Rectal smooth muscle tissue (tissue), 1 donor: ENCODE results near the gene SLC44A4.
A peak's percentile ranks its signal among the peaks of the same experiment; 100 is the strongest.

Source experiments
- H3K27ac ChIP-seq: one replicate; pipeline ENCODE4 v1.7.0; 2013; ENCODE audit warnings: low read depth, low read length, inconsistent platforms
- H3K27me3 ChIP-seq: one replicate; pipeline ENCODE4 v1.7.0; 2013; ENCODE audit warnings: low read length; ENCODE audit not compliant: control insufficient read depth, insufficient read depth
- H3K36me3 ChIP-seq: one replicate; pipeline ENCODE4 v1.7.0; 2013; ENCODE audit warnings: low read length; ENCODE audit not compliant: control insufficient read depth, insufficient read depth
- H3K4me1 ChIP-seq: one replicate; pipeline ENCODE4 v1.7.0; 2013; ENCODE audit warnings: low read length; ENCODE audit not compliant: control insufficient read depth, insufficient read depth
- H3K4me3 ChIP-seq: one replicate; pipeline ENCODE4 v1.7.0; 2013; ENCODE audit warnings: low read length
- H3K9ac ChIP-seq: one replicate; pipeline ENCODE4 v1.7.0; 2013; ENCODE audit warnings: low read length

The SLC44A4 gene

DNA sequence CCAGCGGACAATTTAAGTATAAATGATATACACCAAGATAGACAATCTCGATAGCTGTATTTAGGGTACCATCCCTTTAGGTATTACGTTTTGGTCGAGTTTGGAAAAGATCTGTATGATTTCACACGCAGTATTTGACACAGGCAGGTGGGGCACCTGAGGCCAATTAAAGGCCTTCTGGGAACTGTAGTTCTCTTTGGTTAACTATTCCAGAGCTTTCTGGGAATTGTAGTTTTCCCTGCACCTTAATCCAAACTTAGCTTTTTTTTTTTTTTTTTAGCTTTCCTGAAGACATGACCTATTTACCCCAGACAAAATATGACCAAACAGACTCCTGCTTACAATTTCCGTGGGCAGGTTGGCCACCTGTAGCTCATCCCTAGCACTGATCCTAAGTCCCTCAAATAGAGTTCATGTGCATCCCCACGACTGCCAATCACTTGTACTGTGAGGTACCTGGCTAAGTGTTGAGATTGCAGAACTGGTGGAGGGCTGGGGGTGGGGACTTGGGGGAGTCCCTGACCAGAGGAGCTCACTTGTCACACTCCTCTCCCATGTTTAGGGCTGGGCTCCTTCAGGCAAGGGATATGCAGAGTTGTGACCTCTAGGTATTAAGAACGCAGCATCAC lies 19.7 kb upstream of the SLC44A4 start:
- Histone ChIP-seq H3K27ac (peak overlapping the region; percentile 72), H3K27me3 (no peaks in the 10 kb centered on the region), H3K4me1 (peaks cover 10% of the 10 kb centered on the region), H3K36me3 (peaks cover 3% of the 10 kb centered on the region), H3K9ac (peak overlapping the region; percentile 36), H3K4me3 (peak overlapping the region; percentile 76)

DNA sequence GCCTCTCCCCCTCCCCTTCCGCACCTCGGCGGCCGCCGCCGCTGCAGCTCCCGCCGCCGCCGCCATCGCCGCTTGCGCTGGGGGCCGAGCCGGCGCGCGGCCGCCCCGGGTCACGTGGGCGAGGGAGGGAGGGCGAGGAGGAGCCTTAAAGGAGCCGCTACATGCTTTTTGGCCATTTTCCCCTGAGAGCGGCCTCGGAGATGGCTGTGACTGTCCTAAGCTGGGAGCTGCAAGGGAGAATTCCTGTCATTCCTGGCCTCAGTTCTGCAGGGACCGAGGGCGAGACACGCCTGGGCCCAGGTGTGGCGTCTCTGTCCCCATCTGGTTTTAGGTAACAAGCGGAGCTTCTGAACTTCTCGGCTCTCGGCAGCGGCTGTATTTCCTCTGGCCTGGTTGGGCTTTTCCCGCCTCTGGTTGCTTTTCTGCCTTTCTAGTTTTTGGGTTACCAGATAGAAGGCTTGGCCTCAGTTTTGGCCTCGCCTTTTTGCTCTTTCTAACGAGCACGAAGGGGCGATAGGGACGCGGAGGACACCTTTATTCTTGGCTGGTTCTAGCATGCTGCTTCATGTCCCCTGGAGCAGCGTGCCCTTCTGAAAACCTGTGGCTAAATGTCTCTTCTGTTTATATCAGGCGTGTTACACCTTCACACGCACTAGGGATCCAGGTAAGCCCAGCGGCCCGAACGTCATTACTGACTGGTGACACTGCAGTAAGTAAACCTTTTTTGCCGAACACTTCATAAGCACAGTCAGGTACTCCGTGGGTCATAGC lies 19.0 kb upstream of the SLC44A4 start, which contains the start of gene EHMT2:
TSS of gene EHMT2 (minus strand) at position 87 of the 771 bp plus-strand sequence. CDS start at position 66, 21 bp downstream.
- no peaks in the 10 kb centered on the region for H3K27me3 ChIP-seq
- peak within 1 kb of the TSS; percentile 47 for H3K9ac ChIP-seq
- H3K36me3 ChIP-seq: peaks cover 9% of the 10 kb centered on the region
- peak within 1 kb of the TSS; percentile 72 for H3K27ac ChIP-seq
- H3K4me1 ChIP-seq: peaks cover 7% of the 10 kb centered on the region
- H3K4me3 ChIP-seq: peak within 1 kb of the TSS; percentile 76

DNA sequence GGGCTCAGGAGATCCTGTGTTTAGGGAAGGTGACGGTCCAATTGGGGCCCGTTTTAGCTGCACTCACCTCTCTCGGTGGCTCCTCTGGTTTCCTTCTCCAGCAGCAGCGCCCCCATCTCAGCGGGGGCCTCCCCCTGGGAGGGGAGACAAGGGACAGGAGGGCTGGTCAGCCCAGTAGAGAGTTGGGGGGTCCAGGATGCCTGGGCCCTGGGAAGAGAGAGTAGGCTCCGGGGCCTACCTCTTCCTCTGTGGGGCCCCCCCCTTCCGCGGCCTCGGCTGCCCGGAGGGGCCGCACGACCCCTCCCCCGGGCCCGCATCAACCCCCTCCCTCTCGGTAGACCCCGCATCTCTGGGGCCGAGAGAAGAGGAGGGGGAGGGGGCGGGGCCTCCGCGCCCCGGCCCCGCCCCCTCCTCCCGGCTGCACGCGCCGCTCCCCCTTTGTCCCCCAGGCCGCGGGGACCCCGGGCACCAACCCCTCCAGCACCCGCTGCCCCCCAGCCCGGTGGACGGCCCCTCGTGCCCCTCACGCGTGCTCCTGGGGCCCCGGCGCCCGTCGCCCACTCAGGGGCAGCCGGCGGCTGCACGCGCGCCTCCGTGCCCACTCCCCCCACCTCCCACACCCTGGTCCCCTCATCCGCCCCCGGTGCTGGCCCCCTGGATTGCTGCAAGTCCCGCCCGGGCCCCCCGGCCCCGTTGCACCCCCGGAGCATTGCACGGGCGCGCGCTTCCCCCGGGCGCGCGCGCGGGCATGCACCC lies 18.2 kb upstream of the SLC44A4 start:
- Histone ChIP-seq H3K9ac (peak overlapping the region; percentile 47), H3K36me3 (peaks cover 16% of the 10 kb centered on the region), H3K4me3 (peak overlapping the region; percentile 57), H3K27ac (peak overlapping the region; percentile 33), H3K27me3 (no peaks in the 10 kb centered on the region), H3K4me1 (peaks cover 5% of the 10 kb centered on the region)

DNA sequence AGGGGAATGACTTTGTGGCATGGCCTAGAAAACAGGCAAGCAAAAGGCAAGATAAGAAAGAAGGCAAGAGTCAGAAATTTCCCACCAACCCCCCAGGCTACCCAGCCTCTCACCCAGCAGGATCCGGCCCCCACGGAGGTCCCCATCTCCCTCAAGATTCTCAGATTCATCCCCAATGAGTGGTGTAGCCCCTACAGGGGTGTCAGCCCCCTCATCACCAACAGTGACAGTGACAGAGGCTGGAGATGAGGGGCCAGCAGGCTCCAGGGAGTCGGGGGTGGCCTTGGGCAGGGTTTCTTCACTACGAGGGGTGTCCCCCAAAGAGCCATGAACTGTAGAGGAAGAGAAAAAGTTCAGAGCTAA lies 17.7 kb upstream of the SLC44A4 start:
- Histone ChIP-seq H3K27ac (peak overlapping the region; percentile 33), H3K9ac (peak overlapping the region; percentile 47), H3K4me3 (peak overlapping the region; percentile 57), H3K4me1 (peaks cover 5% of the 10 kb centered on the region), H3K27me3 (no peaks in the 10 kb centered on the region), H3K36me3 (peaks cover 17% of the 10 kb centered on the region)

DNA sequence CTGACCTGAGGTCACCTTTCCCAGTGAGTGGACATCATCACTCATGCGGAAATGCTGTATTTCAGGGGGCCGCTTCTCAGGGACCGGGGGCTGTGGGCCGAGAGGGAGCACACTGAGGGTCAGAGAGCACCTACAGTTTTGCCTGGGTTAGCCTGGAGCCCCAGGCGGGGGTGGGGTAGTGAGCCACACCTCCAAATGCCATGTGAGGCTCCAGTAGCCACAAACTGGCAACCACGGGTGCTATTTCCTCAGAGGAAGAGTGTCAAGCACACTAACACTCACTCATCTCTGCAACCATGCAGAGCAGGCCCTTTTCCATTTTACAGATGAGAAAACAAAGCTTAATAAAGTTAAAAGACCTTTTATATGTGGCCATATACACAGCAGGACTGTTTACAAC lies 14.0 kb upstream of the SLC44A4 start:
- no peak overlapping the region for H3K4me3 ChIP-seq
- no peak overlapping the region for H3K9ac ChIP-seq
- no peaks in the 10 kb centered on the region for H3K4me1 ChIP-seq
- peaks cover 31% of the 10 kb centered on the region for H3K36me3 ChIP-seq
- H3K27me3 ChIP-seq: no peaks in the 10 kb centered on the region
- no peak overlapping the region for H3K27ac ChIP-seq

DNA sequence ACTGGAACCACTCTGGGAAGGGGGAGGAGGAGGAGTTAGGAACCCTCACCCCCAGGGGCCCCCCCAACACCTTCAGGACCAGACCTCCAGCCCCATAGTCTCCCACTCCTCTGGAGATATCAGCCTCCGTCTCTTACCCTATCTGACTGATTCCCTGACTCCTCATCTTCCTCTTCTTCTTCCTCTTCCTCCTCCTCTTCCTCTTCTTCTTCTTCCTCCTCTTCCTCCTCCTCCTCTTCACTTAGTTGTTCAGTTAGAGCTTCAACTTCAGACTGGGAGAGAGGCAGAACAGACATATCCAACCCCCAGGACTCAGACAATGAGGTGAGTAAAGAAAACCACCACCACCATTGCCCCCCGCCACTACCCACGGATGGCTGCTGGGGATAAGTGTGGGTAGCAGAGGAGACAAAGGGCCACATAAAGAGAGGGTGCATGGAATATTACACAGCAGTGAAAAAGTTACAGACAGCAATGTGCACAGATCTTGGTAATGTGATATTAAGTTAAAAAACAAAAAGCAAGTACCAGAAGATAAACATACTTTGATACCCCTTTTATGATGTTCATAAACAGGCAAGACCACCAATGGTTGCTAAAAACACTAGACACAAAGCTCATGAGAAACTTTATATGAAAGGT lies 10.7 kb upstream of the SLC44A4 start:
- H3K36me3 ChIP-seq: peaks cover 50% of the 10 kb centered on the region
- no peaks in the 10 kb centered on the region for H3K27me3 ChIP-seq
- no peaks in the 10 kb centered on the region for H3K4me1 ChIP-seq
- no peak overlapping the region for H3K4me3 ChIP-seq
- no peak overlapping the region for H3K27ac ChIP-seq
- H3K9ac ChIP-seq: no peak overlapping the region

DNA sequence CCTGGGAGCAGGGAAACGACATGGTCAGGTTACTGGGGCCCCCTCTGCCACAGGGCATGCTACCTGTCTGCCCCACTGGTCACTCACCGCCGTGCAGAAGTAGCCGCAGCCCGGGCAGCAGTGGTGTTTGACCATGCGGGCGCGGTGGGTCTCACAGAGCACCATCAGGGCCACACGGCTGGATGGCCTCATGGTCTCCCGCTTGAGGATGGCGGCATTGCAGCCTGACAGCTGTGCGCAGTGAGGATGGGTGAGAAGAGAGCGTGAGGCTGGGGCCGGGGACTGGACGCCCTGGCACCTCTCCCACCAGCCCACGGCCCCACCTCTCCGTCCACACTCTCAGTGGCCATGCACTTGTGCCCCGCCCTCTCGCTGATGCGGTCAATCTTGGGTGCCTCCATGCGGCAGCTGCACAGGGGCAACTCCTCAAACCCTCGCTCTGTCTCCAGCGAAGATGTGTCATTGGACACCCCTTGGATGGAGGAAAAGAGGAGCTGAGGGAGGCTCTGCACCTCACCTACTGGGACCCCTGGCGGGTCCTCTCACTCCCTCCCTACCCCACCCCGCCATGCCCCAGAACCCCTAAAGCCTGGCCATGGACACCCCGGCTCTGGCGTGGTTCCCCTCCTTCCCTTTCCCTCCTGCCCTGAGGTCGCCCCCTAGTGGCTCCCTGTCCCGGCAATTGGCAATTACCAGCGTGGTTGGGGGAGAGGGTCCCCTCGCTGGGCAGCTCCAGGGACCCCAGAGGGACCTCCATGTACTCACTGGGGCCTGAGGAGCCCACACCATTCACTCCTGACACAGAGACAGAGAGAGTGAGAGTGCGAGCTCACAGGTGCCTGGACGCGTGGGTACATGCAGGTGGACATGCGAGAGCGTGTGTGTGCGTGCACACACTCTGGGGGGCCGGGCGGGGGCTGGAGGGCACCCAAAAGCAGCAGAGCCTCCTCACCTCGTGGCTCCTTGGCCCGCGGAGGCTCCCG lies 9.8 kb upstream of the SLC44A4 start:
- H3K27me3 ChIP-seq: no peaks in the 10 kb centered on the region
- no peaks in the 10 kb centered on the region for H3K4me1 ChIP-seq
- H3K4me3 ChIP-seq: no peak overlapping the region
- no peak overlapping the region for H3K9ac ChIP-seq
- no peak overlapping the region for H3K27ac ChIP-seq
- H3K36me3 ChIP-seq: peaks cover 54% of the 10 kb centered on the region

DNA sequence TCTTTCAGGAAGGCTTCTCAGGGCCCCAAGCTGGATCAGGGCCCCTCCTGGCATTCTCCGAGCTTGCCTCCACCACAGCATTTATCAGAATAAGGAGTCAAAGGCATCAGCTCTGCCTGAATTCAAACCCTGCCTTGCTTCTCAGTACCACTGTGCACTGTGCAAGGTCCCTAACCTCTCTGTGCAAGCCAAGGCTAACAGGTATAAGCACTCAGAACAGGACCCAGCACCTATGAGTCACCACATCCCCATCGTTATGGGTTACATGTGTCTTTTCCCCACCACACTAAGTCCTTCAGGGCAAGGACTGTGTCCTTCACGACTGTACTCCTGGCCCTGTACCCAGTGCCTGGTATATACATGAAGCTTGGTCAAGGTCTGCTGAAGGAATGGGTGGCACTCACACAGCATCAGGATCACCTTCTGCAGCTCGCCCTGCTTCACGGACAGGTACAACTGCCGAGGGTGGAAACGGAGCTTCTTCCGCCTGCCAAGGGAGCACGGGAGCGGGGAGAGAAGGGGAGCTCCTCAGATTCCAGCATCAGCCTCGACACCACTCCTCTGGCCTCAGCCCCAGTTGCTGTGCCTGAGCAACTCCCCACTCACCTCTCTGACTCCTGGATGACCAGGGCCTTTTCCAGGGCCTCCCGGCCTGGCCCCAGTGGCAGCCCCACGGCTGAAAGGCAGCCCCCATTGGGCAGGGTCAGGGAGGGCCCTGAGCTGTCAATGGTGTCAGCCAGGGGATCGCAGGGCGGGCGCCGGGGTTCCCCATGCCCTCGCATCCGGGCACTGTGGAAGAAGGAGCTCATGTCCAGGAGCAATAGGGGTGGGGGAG lies 8.6 kb upstream of the SLC44A4 start:
- no peak overlapping the region for H3K27ac ChIP-seq
- peaks cover 52% of the 10 kb centered on the region for H3K36me3 ChIP-seq
- no peaks in the 10 kb centered on the region for H3K27me3 ChIP-seq
- H3K4me1 ChIP-seq: no peaks in the 10 kb centered on the region
- no peak overlapping the region for H3K4me3 ChIP-seq
- no peak overlapping the region for H3K9ac ChIP-seq

DNA sequence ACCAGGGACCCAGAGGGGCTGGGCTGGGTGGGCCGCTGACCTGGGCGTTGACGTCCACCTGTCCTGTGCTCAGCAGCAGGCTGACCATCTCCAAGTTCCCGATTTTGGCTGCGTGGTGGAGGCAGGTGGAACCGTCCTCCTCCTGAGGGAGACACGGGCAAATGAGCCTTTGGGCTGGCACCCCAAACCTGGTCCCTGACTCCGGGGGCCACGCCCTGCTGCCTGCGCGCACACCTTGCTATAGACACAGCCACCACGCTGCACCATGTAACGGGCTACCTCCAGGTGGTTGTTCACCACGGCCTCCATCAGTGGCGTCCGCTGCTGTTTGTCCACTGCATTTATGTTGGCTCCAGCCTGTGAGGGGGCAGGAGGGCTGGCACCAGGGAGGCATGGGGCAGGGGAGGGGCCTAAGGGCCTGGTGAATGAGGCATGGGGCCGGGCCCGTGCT lies 7.8 kb upstream of the SLC44A4 start:
- Histone ChIP-seq H3K4me1 (no peaks in the 10 kb centered on the region), H3K36me3 (peaks cover 53% of the 10 kb centered on the region), H3K27ac (no peak overlapping the region), H3K4me3 (no peak overlapping the region), H3K27me3 (no peaks in the 10 kb centered on the region), H3K9ac (no peak overlapping the region)

DNA sequence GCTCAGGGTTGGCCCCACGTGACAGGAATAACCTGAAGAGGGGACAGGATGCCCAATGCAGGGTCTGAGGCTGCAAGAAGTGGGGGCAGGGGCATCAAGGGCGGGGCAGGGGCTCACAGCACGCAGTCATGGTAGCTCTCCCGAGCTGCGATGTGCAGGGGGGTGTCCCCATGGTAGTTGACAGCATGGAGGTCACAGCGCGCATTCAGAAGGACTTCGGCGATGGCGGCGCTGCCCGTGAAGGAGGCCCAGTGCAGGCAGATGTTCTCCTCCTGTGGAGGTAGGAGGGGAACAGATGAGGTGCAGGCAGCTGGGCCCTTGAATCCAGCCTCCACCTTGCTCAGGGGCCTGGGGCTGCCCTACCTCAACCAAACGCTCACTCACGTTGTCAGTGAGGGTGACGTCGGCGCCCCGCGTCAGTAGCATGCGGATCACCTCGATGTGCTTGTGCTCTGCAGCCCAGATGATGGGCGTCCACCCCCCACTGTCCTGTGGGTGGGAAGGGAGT lies 5.8 kb upstream of the SLC44A4 start:
- H3K4me3 ChIP-seq: no peak overlapping the region
- no peaks in the 10 kb centered on the region for H3K27me3 ChIP-seq
- H3K36me3 ChIP-seq: peaks cover 61% of the 10 kb centered on the region
- no peak overlapping the region for H3K27ac ChIP-seq
- H3K4me1 ChIP-seq: no peaks in the 10 kb centered on the region
- no peak overlapping the region for H3K9ac ChIP-seq
